ENCODE measurements around the gene IQGAP3.

DNA sequence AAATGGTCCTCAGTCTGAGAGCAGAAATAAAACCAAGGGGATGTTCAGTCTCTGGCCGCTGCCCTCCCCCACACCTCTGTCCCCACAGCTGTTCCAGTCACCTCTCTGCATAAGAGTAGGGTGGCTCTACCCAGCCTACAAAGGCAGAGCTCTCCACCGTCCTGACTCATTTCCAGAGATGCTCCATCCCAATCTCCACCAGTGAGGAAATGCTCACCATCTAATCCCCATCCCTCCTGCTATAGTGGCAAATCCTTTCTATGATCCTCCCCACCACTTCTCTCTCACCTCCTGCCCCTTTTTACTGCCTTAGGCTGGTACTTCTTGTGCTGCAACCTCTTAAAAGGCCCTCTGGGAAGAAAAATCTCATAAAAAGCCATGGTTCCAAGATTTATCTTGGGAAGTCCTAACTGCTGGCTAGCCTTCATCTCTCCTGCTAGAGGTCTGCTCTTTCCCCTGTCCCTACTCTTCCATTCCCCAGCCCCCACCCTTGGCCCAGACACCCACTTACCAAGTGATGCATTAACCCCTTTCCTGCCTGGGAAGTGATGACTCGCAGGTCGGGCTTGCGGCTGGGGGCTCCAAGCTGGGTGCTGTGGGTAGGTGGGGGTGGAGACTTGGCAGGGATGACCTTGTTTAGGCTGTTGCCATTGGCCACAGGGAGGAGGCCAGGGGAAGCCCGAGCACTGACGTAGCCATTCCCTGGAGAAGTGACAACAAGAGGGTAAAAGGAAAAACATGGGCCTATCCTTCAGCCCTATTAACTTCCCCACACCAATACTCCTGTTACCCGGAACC is 95.7 kb downstream of the IQGAP3 start:
- TF ChIP-seq, protein P1, sequence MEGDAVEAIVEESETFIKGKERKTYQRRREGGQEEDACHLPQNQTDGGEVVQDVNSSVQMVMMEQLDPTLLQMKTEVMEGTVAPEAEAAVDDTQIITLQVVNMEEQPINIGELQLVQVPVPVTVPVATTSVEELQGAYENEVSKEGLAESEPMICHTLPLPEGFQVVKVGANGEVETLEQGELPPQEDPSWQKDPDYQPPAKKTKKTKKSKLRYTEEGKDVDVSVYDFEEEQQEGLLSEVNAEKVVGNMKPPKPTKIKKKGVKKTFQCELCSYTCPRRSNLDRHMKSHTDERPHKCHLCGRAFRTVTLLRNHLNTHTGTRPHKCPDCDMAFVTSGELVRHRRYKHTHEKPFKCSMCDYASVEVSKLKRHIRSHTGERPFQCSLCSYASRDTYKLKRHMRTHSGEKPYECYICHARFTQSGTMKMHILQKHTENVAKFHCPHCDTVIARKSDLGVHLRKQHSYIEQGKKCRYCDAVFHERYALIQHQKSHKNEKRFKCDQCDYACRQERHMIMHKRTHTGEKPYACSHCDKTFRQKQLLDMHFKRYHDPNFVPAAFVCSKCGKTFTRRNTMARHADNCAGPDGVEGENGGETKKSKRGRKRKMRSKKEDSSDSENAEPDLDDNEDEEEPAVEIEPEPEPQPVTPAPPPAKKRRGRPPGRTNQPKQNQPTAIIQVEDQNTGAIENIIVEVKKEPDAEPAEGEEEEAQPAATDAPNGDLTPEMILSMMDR (IDR thresholded peaks at IDR 0.05): no peak
- no peak for TF ChIP-seq POLR2A (IDR thresholded peaks at IDR 0.05)

All from body of pancreas (tissue), 4 donors.